Fibroblast of skin of left quadriceps (primary cell): Measurements from ENCODE around the gene TTC28.
"Not testable (repeated sequence)": the region's sequence is repeated elsewhere in the genome, so short reads cannot be mapped to it uniquely, and the experiment has no call there.

Source experiments
- DNase-seq, 2 experiments: peaks; one replicate each; pipeline ENCODE4 v3.0.0-alpha.2; 2013; ENCODE audit warnings: low read depth in 2 of 2

The TTC28 gene

GRCh38 chr22:28230671-28231070 lies 449.0 kb downstream of the TTC28 start:
- no peak for DNase-seq

- peak; percentile 72 to 74 for DNase-seq
Observed at GRCh38 chr22:28229566-28230485, 449.8 kb downstream of the TTC28 start.

GRCh38 chr22:28223826-28224225 lies 455.8 kb downstream of the TTC28 start:
- DNase-seq = no peak

GRCh38 chr22:28222976-28223745 lies 456.5 kb downstream of the TTC28 start:
- no peak for DNase-seq

- no peak for DNase-seq
Observed at GRCh38 chr22:28222571-28222970, 457.1 kb downstream of the TTC28 start.

- DNase-seq = no peak
Observed at GRCh38 chr22:28222052-28222451, 457.6 kb downstream of the TTC28 start.

- no peak for DNase-seq
Observed at GRCh38 chr22:28220626-28221363, 458.8 kb downstream of the TTC28 start.

- no peak for DNase-seq
Observed at GRCh38 chr22:28217277-28217676, 462.4 kb downstream of the TTC28 start.

- not testable (repeated sequence) for DNase-seq
Observed at GRCh38 chr22:28214750-28215149, 464.9 kb downstream of the TTC28 start.

- DNase-seq = not testable (repeated sequence)
Observed at GRCh38 chr22:28209457-28209856, 470.2 kb downstream of the TTC28 start.

GRCh38 chr22:28208787-28209186 lies 470.9 kb downstream of the TTC28 start:
- DNase-seq = no peak

GRCh38 chr22:28208036-28208435 lies 471.6 kb downstream of the TTC28 start:
- DNase-seq = no peak

- DNase-seq = no peak
Observed at GRCh38 chr22:28207281-28208030, 472.2 kb downstream of the TTC28 start.

GRCh38 chr22:28205926-28206325 lies 473.7 kb downstream of the TTC28 start:
- no peak for DNase-seq

- no peak for DNase-seq
Observed at GRCh38 chr22:28204382-28204781, 475.3 kb downstream of the TTC28 start.

GRCh38 chr22:28203286-28203685 lies 476.4 kb downstream of the TTC28 start:
- no peak for DNase-seq

- DNase-seq = no peak
Observed at GRCh38 chr22:28198692-28199091, 480.9 kb downstream of the TTC28 start.

- DNase-seq = not testable (repeated sequence)
Observed at GRCh38 chr22:28191571-28191970, 488.1 kb downstream of the TTC28 start.

GRCh38 chr22:28188178-28188879 lies 491.3 kb downstream of the TTC28 start:
- no peak for DNase-seq

GRCh38 chr22:28187612-28188011 lies 492.0 kb downstream of the TTC28 start:
- DNase-seq = no peak

GRCh38 chr22:28186641-28187040 lies 493.0 kb downstream of the TTC28 start:
- DNase-seq = no peak
